GM21360 (cell line): ENCODE measurements around the gene HNF1A.
"Not testable (repeated sequence)": the region's sequence is repeated elsewhere in the genome, so short reads cannot be mapped to it uniquely, and the experiment has no call there.

ENCODE experiments used
- ATAC-seq: cut with Tn5 transposase; IDR thresholded peaks from one replicate; pipeline ENCODE4 v1.9.1; 2021; ENCODE audit warnings: mild to moderate bottlenecking, moderate library complexity; ENCODE audit not compliant: unreplicated experiment

HNF1A gene

DNA sequence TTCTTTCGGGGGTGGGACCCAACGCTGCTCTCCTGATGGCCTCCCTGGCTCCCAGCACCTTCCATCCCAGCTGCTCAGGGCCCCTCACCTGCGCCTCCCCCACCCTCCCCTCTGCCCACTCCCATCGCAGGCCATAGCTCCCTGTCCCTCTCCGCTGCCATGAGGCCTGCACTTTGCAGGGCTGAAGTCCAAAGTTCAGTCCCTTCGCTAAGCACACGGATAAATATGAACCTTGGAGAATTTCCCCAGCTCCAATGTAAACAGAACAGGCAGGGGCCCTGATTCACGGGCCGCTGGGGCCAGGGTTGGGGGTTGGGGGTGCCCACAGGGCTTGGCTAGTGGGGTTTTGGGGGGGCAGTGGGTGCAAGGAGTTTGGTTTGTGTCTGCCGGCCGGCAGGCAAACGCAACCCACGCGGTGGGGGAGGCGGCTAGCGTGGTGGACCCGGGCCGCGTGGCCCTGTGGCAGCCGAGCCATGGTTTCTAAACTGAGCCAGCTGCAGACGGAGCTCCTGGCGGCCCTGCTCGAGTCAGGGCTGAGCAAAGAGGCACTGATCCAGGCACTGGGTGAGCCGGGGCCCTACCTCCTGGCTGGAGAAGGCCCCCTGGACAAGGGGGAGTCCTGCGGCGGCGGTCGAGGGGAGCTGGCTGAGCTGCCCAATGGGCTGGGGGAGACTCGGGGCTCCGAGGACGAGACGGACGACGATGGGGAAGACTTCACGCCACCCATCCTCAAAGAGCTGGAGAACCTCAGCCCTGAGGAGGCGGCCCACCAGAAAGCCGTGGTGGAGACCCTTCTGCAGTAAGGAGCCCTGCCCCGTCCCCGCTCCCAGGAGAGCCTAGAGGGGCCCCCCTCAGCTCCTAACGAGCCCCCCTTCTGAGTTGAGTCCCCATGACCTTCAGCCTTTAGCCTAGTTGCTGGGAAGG lies at the start of gene HNF1A:
HNF1A (plus strand) TSS at position 248 of the 924 bp plus-strand sequence; CDS start at position 474, 226 bp downstream.
- ATAC-seq = no peak

DNA sequence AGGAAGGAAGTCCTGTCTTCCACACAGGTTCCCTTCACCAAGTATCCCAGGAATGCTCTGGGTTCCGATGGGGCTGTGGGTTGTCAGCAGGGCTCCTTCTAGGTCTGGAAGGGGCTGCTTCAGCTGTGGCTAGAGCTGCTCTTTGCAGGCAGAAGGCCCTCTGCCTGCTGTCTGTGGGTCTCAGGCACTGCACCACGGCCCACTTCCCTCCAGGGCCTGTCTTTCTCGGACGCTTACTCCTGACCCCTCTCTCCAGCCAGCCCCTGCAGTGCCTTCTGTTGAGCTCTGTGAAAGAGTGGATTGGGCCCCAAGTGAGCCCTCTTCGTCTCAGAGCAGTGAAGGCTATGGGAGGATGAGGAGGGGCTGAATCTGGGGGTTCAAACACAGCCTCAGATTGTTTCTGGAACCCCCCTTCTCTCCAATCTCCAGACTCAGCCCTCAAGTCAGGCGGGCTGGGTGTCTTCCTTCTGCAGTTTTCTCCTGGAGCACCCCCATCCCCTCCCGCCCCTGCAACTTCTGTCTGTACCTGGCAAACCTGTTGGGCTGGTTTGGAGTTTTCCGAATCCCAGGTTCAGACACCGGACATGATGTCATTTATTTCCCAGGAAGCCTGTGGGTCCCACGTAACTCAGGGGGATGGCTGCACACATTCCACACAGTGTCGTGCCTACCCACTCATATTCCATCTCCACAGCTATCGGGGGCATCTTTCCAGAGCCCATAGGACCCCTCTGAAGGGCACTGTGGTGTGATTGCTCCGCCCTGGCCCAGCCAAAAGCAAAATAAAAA lies 49.3 kb upstream of the HNF1A start:
- no peak for ATAC-seq

- no peak for ATAC-seq
Observed at GRCh38 chr12:120930032-120930431, 48.3 kb upstream of the HNF1A start.

GRCh38 chr12:120932058-120932457 lies 46.3 kb upstream of the HNF1A start:
- ATAC-seq = no peak

DNA sequence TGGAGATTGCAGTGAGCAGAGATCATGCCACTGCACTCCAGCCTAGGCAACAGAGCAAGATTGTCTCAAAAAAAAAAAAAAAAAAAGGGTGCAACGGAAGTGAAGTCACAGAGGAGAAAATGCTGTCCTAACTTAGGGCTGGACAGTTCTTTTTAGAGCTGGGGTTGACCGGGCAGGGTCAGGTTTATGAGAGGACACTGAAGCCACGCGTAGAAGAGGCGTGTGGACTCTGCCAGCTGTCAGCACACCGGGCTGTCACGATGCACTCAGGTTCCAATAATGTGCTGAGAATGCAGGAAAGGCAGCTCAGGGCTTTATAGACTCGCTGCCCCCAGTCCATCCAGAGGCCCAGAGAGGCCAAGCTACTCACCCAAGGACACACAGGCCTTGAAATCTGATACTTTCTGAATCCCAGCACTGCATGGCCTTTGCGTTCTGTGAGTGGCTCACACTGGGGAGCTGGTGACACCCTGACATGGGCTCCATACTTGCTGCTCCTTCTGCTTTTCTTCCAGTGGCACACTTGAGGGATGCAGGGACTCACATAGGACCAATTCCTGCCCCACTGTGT lies 45.3 kb upstream of the HNF1A start:
- no peak for ATAC-seq

DNA sequence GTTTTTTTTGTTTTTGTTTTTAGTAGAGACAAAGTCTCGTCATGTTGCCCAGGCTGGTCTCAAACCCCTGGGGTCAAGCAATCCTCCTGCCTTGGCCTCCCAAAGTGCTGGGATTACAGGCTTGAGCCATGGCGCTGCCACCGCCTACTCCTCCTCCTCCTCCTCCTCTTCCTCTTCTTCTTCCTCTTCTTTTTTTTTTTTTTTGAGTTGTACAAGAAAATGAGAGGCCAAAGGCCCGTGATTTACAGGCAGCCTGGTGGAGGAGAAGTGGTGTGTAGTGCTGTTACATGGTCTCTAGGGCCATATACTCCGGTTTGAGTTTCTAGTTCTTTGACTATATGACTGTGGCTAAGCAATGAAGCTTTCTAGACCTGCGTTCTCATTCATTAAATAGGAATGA lies 44.6 kb upstream of the HNF1A start:
- no peak for ATAC-seq

GRCh38 chr12:120936197-120936596 lies 42.1 kb upstream of the HNF1A start:
- ATAC-seq = no peak

GRCh38 chr12:120938496-120938895 lies 39.8 kb upstream of the HNF1A start:
- ATAC-seq = no peak

GRCh38 chr12:120939523-120939922 lies 38.8 kb upstream of the HNF1A start:
- ATAC-seq = no peak

- ATAC-seq = no peak
Observed at GRCh38 chr12:120940006-120940405, 38.3 kb upstream of the HNF1A start.

- no peak for ATAC-seq
Observed at GRCh38 chr12:120940799-120941198, 37.5 kb upstream of the HNF1A start.

DNA sequence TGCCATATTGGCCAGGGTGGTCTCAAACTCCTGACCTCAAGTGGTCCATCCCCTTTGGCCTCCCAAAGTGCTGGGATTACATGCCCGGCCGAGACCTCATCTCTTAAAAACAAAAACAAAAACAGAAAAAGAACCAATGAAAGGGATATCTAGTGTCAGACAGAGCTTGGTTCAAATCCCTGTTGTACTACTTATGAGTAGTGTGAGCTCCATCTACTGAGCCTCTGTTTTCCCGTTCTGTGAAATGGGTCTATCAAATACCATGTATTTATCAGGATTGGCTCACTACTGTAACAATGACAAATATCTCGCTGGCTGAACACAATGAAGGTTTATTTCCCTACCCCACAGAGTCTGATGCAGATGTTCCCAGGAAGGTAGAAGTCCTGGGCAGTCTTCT lies 36.9 kb upstream of the HNF1A start:
- ATAC-seq = no peak

DNA sequence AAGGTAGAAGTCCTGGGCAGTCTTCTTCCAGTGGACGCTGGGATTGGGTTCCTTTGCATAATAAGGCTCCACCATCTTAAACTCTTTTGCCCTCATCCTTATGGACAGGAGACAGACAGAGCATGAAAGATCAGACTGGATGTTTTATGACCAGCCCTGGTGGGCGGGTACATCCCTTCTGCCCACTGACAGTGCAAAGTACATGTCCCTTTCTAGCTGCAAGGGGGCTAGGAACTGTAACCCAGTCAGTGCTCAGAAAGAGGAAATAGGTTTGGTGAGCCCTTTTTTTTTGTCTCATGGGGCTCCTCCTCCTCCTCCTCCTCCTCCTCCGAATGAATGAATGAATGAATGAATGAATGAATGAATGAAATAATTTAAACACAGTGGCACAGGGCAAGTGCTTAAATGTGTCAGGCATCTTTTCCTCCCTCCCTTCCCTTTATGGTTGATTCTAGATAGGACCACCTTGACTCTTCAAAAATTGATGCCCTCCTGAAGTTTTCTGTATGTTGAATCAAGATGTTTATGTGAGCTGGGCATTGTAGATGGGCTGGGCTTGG lies 36.4 kb upstream of the HNF1A start:
- no peak for ATAC-seq

DNA sequence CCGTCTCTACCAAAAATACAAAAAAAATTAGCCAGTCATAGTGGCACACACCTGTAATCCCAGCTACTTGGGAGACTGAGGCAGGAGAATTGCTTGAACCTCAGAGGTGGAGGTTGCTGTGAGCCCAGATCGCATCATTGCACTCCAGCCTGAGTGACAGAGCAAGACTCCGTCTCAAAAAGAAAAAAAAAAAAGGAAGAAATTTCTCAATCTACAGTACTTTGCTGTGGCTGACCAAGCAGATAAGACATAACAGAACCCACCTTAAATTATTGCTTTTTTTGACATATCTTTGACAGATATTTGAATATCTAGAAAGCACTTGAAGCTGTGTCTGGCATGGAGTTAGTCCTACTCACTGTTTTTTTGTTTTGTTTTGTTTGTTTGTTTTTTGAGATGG lies 34.9 kb upstream of the HNF1A start:
- no peak for ATAC-seq

DNA sequence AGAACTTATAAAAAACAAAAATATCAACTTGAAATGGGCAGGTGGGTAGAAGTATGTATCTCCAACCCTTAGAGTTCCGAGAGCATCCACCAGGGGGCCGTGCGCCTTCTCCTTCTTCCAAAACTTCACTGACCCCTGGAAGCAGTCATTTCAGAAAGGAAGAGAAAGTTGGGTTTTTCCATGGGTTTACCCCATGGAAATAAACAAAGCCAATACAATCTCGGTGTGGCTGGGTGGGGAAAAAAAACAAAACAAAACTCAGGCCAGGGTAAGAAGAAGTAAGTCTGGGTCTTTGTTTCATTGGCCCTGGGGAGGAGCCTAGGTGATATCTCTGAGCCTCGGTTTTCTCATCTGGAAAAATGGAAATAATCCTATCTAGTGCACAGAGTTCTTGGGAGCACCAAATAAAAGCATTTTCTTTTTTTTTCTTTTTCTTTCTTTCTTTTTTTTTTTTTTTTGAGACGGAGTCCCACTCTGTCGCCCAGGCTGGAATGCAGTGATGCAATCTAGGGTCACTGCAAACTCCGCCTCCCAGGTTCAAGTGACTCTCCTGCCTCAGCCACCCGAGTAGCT lies 33.6 kb upstream of the HNF1A start:
- no peak for ATAC-seq

GRCh38 chr12:120945516-120945915 lies 32.8 kb upstream of the HNF1A start:
- not testable (repeated sequence) for ATAC-seq

GRCh38 chr12:120950260-120950799 lies 28.0 kb upstream of the HNF1A start:
- ATAC-seq = not testable (repeated sequence)

DNA sequence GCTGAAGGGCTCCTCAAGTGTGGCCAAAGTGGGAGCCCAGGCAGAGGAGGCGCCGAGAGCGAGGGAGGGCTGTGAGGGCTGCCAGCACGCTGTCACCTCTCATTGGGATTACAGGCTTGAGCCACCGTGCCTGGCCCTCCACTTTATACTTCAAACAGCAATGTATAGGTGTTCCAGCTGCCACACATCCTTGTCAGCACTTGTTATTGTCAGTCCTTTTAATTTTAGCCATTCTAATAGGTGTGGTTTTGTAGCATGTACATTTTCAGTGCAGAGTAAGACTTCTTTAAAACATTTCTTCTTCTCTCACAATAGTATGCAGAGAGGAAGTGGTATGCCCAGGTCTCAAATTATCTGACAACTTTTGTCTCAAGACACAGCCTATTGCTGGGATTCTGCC lies 27.5 kb upstream of the HNF1A start:
- no peak for ATAC-seq

DNA sequence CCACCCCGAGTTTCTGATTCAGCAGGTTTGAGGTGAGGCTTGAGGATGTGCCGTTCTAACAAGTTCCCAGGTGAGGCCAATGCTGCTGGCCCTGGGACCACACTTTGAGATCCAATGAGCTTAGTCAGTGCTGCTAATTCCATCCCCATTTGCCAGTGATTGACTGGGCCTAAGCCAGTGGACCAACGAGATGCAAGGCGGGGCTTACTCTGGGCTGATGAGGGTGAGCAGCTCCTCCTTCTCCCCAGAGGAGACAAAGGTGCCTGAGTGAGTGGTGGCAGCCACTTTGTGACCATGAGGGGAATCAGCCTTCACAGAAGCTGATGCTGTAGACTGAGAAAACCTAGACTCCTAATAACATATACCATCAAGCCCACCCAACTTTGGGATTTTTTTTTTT lies 23.1 kb upstream of the HNF1A start:
- ATAC-seq = no peak

GRCh38 chr12:120956579-120957300 lies 21.6 kb upstream of the HNF1A start:
- no peak for ATAC-seq
